Hepatocyte (in vitro differentiated cells): ENCODE results near the gene SYCP2L.

Experiments
- CTCF ChIP-seq: fragments of 200-600 bp; sonication (generic); IDR thresholded peaks from 2 replicates; pipeline ENCODE4 v1.5.1; 2016; ENCODE audit warnings: antibody characterized with exemption, mild to moderate bottlenecking; ENCODE audit not compliant: poor library complexity
- EZH2 ChIP-seq: fragments of 200-600 bp; sonication (generic); IDR thresholded peaks from 2 replicates; pipeline ENCODE4 v1.6.1; 2016; ENCODE audit warnings: antibody characterized with exemption, mild to moderate bottlenecking, borderline replicate concordance
- EZH2phosphoT487 ChIP-seq: fragments of 200-600 bp; sonication (generic); IDR thresholded peaks from one replicate; pipeline ENCODE4 v1.6.1; 2018; ENCODE audit warnings: antibody characterized with exemption, mild to moderate bottlenecking, low read depth, moderate library complexity; ENCODE audit not compliant: unreplicated experiment, severe bottlenecking

GRCh38 chr6:10901770-10902169 is 14.9 kb downstream of the SYCP2L start:
- TF ChIP-seq CTCF (no peak), EZH2 (no peak), EZH2phosphoT487 (no peak)
